Natural killer cell (primary cell): ENCODE results near the gene IDI1. TPM values are rescaled to one million over a fixed set of nuclear protein-coding genes. Genes with fewer than 3 reads are reported as not detected.

Experiments
- ATAC-seq, 3 donors: fragments of 150-1000 bp in 2 of 3; fragments of 200-7000 bp in 1 of 3; cut with Tn5 transposase; 1 replicate in 1 of 3; 2 replicates in 2 of 3; pipeline ENCODE4 v1.10.0; 2021; ENCODE audit warnings: mild to moderate bottlenecking in 2 of 3, moderate library complexity in 2 of 3
- DNase-seq, 2 donors: peaks; one replicate each; pipeline versions ENCODE4 v3.0.0 to v3.0.0-alpha.2; 2013 to 2021; ENCODE audit warnings: mixed read lengths in 1 of 2
- H3K27ac ChIP-seq: one replicate; pipeline ENCODE4 v1.5.1; 2013; ENCODE audit warnings: mild to moderate bottlenecking, low read length
- H3K27me3 ChIP-seq: one replicate; pipeline ENCODE4 v1.6.1; 2013; ENCODE audit warnings: low read length; ENCODE audit not compliant: control insufficient read depth, insufficient read depth
- H3K36me3 ChIP-seq: one replicate; pipeline ENCODE4 v1.6.1; 2013; ENCODE audit warnings: low read length; ENCODE audit not compliant: control insufficient read depth, insufficient read depth
- H3K4me1 ChIP-seq: one replicate; pipeline ENCODE4 v1.6.1; 2013; ENCODE audit warnings: low read length; ENCODE audit not compliant: control insufficient read depth, insufficient read depth
- H3K4me3 ChIP-seq: one replicate; pipeline ENCODE4 v1.5.1; 2013; ENCODE audit warnings: low read length
- H3K9me3 ChIP-seq: one replicate; pipeline ENCODE4 v1.6.1; 2013; ENCODE audit warnings: low read length; ENCODE audit not compliant: control insufficient read depth, insufficient read depth
- H3K27ac Mint-ChIP-seq, 2 donors: one replicate each; pipeline ENCODE4 v1.8.0; 2022; ENCODE audit warnings: mild to moderate bottlenecking in 2 of 2, mixed read lengths in 2 of 2, moderate library complexity in 1 of 2
- H3K27me3 Mint-ChIP-seq, 2 donors: one replicate each; pipeline ENCODE4 v1.8.0; 2022; ENCODE audit warnings: low read depth in 2 of 2, mixed read lengths in 2 of 2
- H3K36me3 Mint-ChIP-seq: one replicate; pipeline ENCODE4 v1.8.0; 2022; ENCODE audit warnings: mixed read lengths
- H3K4me1 Mint-ChIP-seq, 2 donors: one replicate each; pipeline ENCODE4 v1.8.0; 2022; ENCODE audit warnings: mixed read lengths in 2 of 2
- H3K4me3 Mint-ChIP-seq: one replicate; pipeline ENCODE4 v1.8.0; 2022; ENCODE audit warnings: mild to moderate bottlenecking, moderate library complexity, mixed read lengths
- H3K9me3 Mint-ChIP-seq, 2 donors: one replicate each; pipeline ENCODE4 v1.8.0; 2022; ENCODE audit warnings: mixed read lengths in 2 of 2
- CTCF ChIP-seq: fragments of 200-600 bp; IDR thresholded peaks from one replicate; pipeline ENCODE4 v1.8.0; 2022; ENCODE audit warnings: antibody characterized with exemption
- WGBS: methylation state at CpG from one replicate; pipeline ENCODE4 v1.1.7; 2013; ENCODE audit warnings: missing lambda C conversion rate; ENCODE audit not compliant: insufficient coverage; 5-methylcytosine and 5-hydroxymethylcytosine counted together
- intact Hi-C: fragments of 100-400 bp; cut with micrococcal nuclease; formaldehyde crosslinking; loops from one replicate; pipeline ENCODE4 v1.14.2; 2022
- total RNA-seq, 4 donors: library from RNA; stranded (reverse); fragments of 120-200 nt in 1 of 4; gene quantifications; one replicate each; pipeline versions ENCODE4 v1.2.3 to v1.2.4, GENCODE V29; 2013 to 2022

IDI1 gene
- total RNA-seq, 3 donors from 2014 or later (not counting 1 experiment from before 2014, with no cell fraction given) = 156 to 229 (median 163) TPM

- H3K9me3 ChIP-seq = no peaks in the 10 kb centered on the region
- H3K4me3 ChIP-seq = no peak overlapping the region
- H3K9me3 Mint-ChIP-seq = no peaks in the 10 kb centered on the region
- no peaks in the 10 kb centered on the region for H3K27me3 Mint-ChIP-seq
- DNase-seq (no peak), ATAC-seq (no peak)
- H3K27ac ChIP-seq = no peak overlapping the region
- peaks cover 9 to 29% of the 10 kb centered on the region in 2 donors for H3K4me1 Mint-ChIP-seq
- no peaks in the 10 kb centered on the region for H3K4me1 ChIP-seq
- 94% methylated on average over 12 of the region's 12 CpGs for WGBS
- TF ChIP-seq CTCF = no peak
- intact Hi-C loops = no loop called here
- H3K36me3 ChIP-seq = peaks cover 66% of the 10 kb centered on the region
- no peaks in the 10 kb centered on the region for H3K27me3 ChIP-seq
- H3K4me3 Mint-ChIP-seq = no peak overlapping the region
- peaks cover 18% of the 10 kb centered on the region for H3K36me3 Mint-ChIP-seq
- peak overlapping the region in 1 of 2 donors; percentile 25 for H3K27ac Mint-ChIP-seq
Observed at GRCh38 chr10:996031-996430, 52.9 kb downstream of the IDI1 start.

GRCh38 chr10:995559-995926 lies 53.4 kb downstream of the IDI1 start:
- no peak for ATAC-seq
- peaks cover 13% of the 10 kb centered on the region for H3K36me3 Mint-ChIP-seq
- WGBS = 95% methylated on average over 7 of the region's 7 CpGs

GRCh38 chr10:994836-995558 lies 53.9 kb downstream of the IDI1 start:
- Histone ChIP-seq H3K27me3 (no peaks in the 10 kb centered on the region), H3K4me1 (no peaks in the 10 kb centered on the region), H3K4me3 (no peak overlapping the region), H3K36me3 (peaks cover 60% of the 10 kb centered on the region), H3K9me3 (no peaks in the 10 kb centered on the region), H3K27ac (no peak overlapping the region)
- Mint-ChIP-seq H3K27me3 (no peaks in the 10 kb centered on the region), H3K9me3 (no peaks in the 10 kb centered on the region), H3K36me3 (peaks cover 12% of the 10 kb centered on the region), H3K4me3 (no peak overlapping the region), H3K4me1 (peaks cover 15 to 32% of the 10 kb centered on the region in 2 donors), H3K27ac (peak overlapping the region; percentile 25 to 77)
- DNase-seq (no peak), ATAC-seq (no peak)
- WGBS = 96% methylated on average over 6 of the region's 6 CpGs
- intact Hi-C loops = no loop called here
- no peak for TF ChIP-seq CTCF

More at GRCh38 chr10:995559-995926, 53.4 kb downstream of the IDI1 start:
- peaks cover 10 to 29% of the 10 kb centered on the region in 2 donors for H3K4me1 Mint-ChIP-seq
- Histone ChIP-seq H3K27ac (no peak overlapping the region), H3K9me3 (no peaks in the 10 kb centered on the region), H3K36me3 (peaks cover 62% of the 10 kb centered on the region), H3K4me1 (no peaks in the 10 kb centered on the region), H3K27me3 (no peaks in the 10 kb centered on the region), H3K4me3 (no peak overlapping the region)
- no peak for DNase-seq
- H3K27ac Mint-ChIP-seq = peak overlapping the region in 1 of 2 donors; percentile 25
- no peak for TF ChIP-seq CTCF
- intact Hi-C loops = no loop called here
- H3K27me3 Mint-ChIP-seq = no peaks in the 10 kb centered on the region
- no peak overlapping the region for H3K4me3 Mint-ChIP-seq
- H3K9me3 Mint-ChIP-seq = no peaks in the 10 kb centered on the region

DNA sequence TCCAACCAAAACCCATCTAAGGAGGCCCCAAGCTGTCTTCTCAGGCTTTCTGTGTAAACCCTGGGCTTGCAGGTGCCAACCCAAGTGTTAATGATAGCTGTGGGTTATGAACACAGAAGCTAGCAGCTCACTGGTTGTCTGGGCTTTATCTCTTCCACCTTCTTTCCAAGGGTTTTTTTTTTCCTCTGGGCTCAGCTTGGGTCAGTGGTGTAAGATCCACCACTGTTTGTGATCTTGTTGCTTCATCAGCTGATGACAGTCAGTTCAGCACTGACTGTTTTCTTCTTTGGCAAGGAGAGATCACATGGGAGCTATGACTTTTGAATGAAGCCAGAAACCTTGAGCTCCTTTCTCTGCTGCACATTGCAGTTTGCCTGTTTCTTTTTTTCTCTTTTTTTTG lies 56.0 kb downstream of the IDI1 start:
- intact Hi-C loops = no loop called here
- H3K4me3 Mint-ChIP-seq = no peak overlapping the region
- H3K4me1 Mint-ChIP-seq = peaks cover 30 to 47% of the 10 kb centered on the region in 2 donors
- H3K4me1 ChIP-seq = peaks cover 14% of the 10 kb centered on the region
- no peaks in the 10 kb centered on the region for H3K9me3 Mint-ChIP-seq
- H3K36me3 Mint-ChIP-seq = peaks cover 12% of the 10 kb centered on the region
- peaks cover 46% of the 10 kb centered on the region for H3K36me3 ChIP-seq
- H3K4me3 ChIP-seq = no peak overlapping the region
- H3K27ac Mint-ChIP-seq = peak overlapping the region in 1 of 2 donors; percentile 77
- H3K27ac ChIP-seq = no peak overlapping the region
- ATAC-seq (no peak), DNase-seq (no peak)
- H3K9me3 ChIP-seq = no peaks in the 10 kb centered on the region
- H3K27me3 ChIP-seq = no peaks in the 10 kb centered on the region
- no peaks in the 10 kb centered on the region for H3K27me3 Mint-ChIP-seq
- TF ChIP-seq CTCF = no peak
